Stomach (tissue), 4 donors: Measurements from ENCODE around the gene ALDOA.

Experiments used
- CTCF ChIP-seq, 7 experiments: fragments of 450-650 bp in 4 of 7; fragments of 200-600 bp in 3 of 7; sonication (generic) in 3 of 7; IDR thresholded peaks; one replicate each; pipeline ENCODE4 v1.5.1; 2016 to 2019; ENCODE audit warnings: antibody characterized with exemption in 7 of 7, control low read depth in 2 of 7, mild to moderate bottlenecking in 1 of 7
- POLR2A ChIP-seq, 4 donors: fragments of 450-650 bp; IDR thresholded peaks; one replicate each; pipeline ENCODE4 v1.6.1; 2016; ENCODE audit warnings: antibody characterized with exemption in 4 of 4, control low read depth in 2 of 4, mild to moderate bottlenecking in 1 of 4, moderate library complexity in 1 of 4
- POLR2AphosphoS5 ChIP-seq, 3 donors: sonication (generic); formaldehyde crosslinking; IDR thresholded peaks; one replicate each; pipeline ENCODE4 v1.6.1; 2016; ENCODE audit warnings: antibody characterized with exemption in 3 of 3

- peak in 3 of 7 experiments; percentile 15 to 30 (median 22) for TF ChIP-seq CTCF (IDR thresholded peaks at IDR 0.05)
- TF ChIP-seq POLR2A (IDR thresholded peaks at IDR 0.05) = no peak
- no peak for TF ChIP-seq POLR2AphosphoS5 (IDR thresholded peaks at IDR 0.05)
Observed at GRCh38 chr16:30041841-30042240, 23.7 kb upstream of the ALDOA start.
